HG03439 (cell line): ENCODE measurements around the gene BACH2.

Experiments
- ATAC-seq: cut with Tn5 transposase; IDR thresholded peaks from one replicate; pipeline ENCODE4 v1.9.1; 2021; ENCODE audit warnings: mild to moderate bottlenecking, moderate library complexity; ENCODE audit not compliant: unreplicated experiment

BACH2 gene

GRCh38 chr6:90105506-90106170, 191.0 kb downstream of the BACH2 start:
- ATAC-seq: no peak

DNA sequence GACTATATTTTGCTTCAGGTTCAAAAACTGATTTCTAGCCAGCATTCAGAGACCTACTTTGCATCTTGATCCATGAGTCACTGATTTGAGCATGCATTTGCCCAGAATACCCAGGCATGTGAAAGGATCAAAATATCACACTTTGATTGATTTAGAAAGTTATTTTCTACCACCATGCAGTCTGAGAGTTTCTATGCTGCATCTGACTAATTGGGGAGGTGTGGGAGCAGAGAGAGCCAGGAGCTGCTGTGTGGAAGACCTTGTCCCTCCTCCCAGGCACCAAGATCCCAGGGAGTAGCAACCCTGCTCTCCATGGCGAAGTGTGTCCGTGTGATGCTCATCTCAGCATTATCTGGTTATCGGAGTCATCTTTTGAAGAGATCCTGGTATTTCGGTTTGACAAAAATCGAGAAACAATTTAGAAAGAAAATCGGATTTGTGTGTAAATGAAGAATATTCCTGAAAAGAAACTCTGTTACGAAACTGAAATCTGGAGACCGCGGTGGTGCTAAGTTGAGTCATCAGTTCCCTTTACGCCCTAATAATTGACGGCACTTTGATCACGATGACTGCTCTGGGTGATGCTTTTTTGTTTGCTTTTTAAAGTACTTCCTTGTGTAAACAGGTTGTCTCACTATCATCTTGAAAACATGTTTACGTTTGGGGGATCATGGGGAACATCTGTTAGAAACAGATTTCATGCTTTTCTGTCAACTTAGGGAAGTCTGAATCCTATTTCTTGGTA, 193.4 kb downstream of the BACH2 start:
- peak; percentile 58 for ATAC-seq

DNA sequence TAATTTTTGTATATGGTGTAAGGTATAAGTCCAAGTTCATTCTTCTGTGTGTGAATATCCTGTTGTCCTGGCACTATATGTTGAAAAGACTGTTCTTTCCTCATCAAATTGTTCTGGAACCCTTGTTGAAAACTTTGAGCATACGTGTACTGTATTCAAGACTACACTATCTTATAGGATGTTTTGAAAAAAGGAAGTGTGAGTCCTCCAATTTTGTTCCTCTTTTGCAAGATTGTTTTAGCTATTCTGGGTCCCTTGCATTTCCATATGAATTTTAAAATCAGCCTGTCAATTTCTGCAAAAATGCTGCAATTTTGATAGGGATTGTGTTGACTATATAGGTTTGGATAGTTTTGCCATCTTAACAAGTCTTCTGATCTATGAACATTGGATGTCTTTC, 195.2 kb downstream of the BACH2 start:
- no peak for ATAC-seq

GRCh38 chr6:90100059-90100665, 196.5 kb downstream of the BACH2 start:
- ATAC-seq: no peak

DNA sequence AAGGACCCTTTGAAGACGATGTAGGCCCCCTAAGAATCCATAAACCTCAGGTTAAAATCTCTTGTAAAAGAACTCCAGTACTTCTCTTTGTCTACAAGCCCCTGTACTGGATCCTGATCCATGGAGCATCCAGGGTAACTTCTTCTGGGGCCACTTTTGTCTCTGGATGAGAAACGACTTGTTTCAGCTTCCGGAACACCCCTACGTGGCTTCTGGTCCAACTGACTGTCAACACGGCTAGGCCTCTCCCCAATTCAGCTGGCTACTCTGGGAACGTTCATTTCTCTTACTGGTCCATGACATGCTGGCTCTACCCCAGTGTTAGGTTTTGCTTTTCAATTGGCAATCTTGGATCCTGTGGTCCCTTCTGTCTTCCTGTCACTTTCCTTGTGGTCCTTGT, 198.0 kb downstream of the BACH2 start:
- ATAC-seq: no peak

- ATAC-seq: no peak
These were observed 198.6 kb downstream of the BACH2 start for GRCh38 chr6:90098001-90098531.

DNA sequence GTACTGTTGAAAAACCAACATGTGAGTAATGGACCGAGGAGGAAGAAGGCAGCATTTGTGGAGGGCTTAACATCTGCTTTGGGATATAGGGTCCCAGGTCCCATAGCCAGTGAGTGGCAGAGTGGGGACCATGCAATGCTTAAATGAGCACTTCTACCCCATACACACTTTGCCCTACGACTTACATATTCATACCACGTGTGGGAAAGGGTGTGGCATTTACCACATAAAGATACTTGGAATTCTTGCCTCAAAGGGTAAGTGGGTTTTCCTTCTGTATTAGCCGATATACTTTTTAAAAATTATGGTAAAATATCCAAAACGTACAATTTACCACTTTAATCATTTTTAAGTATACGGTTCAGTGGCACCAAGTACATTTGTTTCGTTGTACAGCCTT, 199.3 kb downstream of the BACH2 start:
- no peak for ATAC-seq

DNA sequence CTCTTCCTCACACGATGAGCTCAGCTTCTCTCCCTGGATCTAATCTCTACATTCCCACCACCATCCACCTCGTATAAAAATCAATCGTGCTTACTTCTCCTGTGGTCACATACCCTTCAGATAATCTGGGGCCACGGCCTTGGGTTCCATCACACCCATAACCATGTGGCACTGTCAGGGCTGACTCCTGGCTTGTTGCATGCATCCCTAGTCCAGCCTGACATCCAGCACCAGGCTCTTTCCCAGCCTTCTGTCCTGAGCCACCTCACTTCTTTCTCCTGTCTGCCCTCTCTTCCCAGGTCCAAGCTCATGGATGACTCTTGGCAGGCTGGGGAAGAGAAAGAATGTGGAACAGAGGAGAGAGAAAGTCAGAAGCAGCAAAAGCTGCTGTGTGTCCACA, 199.8 kb downstream of the BACH2 start:
- ATAC-seq: no peak

- ATAC-seq: no peak
These were observed 200.9 kb downstream of the BACH2 start for GRCh38 chr6:90095788-90096187.

- ATAC-seq: no peak
These were observed 201.5 kb downstream of the BACH2 start for GRCh38 chr6:90095145-90095544.

DNA sequence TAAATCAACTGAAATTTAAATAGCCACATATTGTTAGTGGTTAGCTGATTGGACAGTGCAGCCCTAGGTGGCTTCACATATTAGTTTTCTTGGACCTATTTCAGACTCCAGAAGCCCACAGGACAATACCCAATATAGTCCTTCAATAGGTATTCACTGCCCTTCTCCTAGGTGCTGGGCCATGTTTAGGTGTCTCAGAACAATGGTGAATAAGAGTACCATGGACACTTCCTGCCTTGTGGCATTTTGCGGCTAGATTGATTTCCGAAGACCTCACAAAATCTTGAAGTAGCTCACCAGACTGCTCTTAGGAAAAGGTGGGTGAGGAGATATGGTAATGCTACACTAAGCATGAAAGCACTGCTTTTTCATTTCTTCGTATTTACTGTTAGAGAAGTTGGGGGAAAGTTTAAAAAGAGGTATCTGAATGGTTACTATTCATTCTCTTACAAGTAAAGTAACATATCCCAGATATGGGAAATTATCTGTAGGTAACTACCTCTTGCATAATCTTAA, 203.0 kb downstream of the BACH2 start:
- ATAC-seq: no peak

- ATAC-seq: no peak
These were observed 205.8 kb downstream of the BACH2 start for GRCh38 chr6:90090866-90091265.

DNA sequence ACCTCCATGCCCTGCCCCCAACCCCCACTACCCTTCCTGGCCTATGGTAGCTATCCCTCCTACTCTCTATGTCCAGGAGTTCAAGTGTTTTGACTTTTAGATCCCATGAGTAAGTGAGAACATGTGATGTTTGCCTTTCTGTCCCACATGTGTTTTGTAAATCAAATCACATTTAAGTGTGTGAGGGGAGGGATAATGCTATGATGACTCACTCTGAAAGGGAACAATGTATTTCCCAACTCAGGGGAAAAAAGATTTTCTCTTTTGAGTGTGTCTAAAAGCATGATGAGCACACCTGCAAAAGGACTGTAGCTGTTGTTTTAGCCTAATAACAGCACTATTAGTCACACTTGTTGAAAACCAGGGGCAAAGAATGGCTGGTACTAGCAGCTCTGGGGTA, 208.6 kb downstream of the BACH2 start:
- ATAC-seq: no peak

DNA sequence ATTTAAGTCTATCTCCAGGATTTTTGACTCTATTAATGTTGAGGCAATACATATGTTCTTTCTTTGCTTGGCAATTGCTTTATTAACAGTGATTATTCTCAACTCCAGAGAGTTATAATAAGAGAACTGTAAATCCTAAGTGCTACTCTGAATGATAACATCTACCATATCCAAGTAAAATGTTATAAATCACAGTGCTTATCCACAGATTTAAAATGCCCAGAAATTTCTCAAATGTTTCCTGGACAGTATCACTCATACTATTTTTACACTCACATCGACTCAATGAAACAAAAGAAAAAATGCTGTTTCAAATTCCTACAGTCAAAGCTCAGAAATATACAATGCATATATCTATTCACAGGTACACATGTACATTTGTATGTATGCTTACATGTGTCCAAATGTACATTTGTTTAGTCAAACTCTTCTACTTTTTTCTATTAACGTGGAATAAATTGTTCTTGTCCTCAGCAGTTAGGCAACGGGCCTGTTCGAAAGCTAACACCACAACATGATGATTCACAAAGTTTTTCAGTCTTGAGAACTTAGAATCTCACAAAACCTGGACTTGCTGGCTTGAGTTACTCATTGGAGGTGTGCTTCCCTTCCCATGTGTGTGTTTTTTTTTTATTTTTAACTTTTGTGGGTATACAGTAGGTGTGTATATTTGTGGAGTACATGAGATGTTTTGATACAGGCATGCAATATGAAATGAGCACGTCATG, 209.4 kb downstream of the BACH2 start:
- no peak for ATAC-seq

DNA sequence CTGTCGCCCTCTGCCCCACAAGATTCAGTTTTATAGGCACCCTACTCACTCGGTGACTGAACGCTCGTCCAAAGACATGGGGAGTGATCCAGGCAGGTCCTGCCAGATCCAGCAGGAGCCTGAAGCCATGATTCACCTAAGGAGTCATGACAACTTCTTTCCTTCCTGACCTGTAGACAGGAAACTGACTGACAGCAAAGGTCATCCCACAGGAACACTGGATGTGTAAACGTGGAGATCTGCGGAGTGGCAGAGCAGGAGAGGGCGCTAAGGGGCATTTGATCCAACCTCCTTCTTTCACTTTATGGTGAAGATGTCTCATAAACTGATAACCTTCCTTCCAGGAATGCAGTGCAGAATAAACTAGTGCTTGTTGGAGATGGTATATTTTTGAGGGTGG, 210.1 kb downstream of the BACH2 start:
- ATAC-seq: no peak

- no peak for ATAC-seq
These were observed 212.8 kb downstream of the BACH2 start for GRCh38 chr6:90083891-90084290.

DNA sequence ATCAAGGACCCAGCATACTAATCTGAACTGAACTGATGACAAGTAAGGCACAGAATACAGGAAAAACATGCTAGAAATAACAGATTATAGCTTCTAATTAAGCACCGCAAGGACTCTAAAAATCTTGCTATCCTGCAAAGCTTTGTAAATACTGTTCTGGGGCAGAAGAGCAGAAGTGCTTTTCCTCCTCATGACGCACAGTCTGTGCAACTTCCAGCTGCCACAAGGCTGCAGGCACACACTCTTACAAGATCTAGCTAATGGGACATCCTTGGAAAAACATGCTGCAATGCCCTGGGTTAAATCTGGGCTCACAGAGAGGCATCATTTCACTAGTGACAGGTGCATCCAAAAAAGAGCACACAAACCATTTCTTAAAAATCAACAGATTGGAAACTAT, 213.8 kb downstream of the BACH2 start:
- no peak for ATAC-seq

DNA sequence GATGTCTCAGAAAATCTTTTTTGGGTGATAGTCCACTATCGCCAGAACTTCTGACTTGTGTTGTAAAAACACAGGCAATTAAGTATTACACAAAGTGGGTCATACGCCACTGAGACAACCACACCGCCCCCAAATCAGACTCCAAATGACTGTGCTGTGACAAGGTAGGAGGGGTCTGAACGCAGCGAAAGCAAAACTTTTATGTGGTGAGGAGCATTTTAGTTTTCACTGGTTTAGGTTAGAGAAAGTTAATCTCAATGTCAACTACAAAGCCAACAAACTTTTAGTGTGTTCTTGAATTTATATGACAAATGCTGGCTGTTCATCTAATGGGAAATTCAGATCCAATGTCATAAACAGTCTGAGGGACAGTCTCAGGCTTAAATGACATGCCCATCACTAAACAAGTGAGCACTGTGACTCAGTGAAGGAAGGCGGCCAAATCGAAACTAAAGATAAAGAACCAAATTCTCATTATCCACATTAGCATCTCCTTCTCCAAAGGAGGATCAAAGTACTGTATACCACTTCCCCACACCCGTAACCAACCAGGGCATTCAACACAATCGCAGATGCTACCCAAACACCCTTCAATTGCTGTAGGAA, 215.7 kb downstream of the BACH2 start:
- peak; percentile 89 for ATAC-seq

GRCh38 chr6:90079560-90080490, 216.8 kb downstream of the BACH2 start:
- ATAC-seq: no peak
